Psoas muscle (tissue), 8 donors: Measurements from ENCODE around the gene SHOC1. TPM values are rescaled to one million over a fixed set of nuclear protein-coding genes. Genes with fewer than 3 reads are reported as not detected.
"Not testable (repeated sequence)": the region's sequence is repeated elsewhere in the genome, so short reads cannot be mapped to it uniquely, and the experiment has no call there.

Source experiments
- ATAC-seq, 4 donors: fragments of 200-7000 bp; cut with Tn5 transposase; one replicate each; pipeline ENCODE4 v1.9.1; 2020; ENCODE audit warnings: moderate library complexity in 3 of 4, mild to moderate bottlenecking in 2 of 4
- DNase-seq, 2 donors: peaks; one replicate each; pipeline ENCODE4 v3.0.0-alpha.2; 2020
- H3K27ac ChIP-seq: fragments of 200-600 bp; one replicate; pipeline ENCODE4 v1.8.0; 2022
- H3K27me3 ChIP-seq, 3 donors: fragments of 200-600 bp in 1 of 3; one replicate each; pipeline versions ENCODE4 v1.6.1 to v1.8.0; 2013 to 2022; ENCODE audit warnings: low read length in 2 of 3, mild to moderate bottlenecking in 2 of 3, moderate library complexity in 1 of 3; ENCODE audit not compliant: insufficient read depth in 3 of 3
- H3K36me3 ChIP-seq, 2 donors: fragments of 200-600 bp in 1 of 2; one replicate each; pipeline versions ENCODE4 v1.6.1 to v1.8.0; 2013 to 2022; ENCODE audit warnings: low read depth in 1 of 2, mild to moderate bottlenecking in 1 of 2, moderate library complexity in 1 of 2; ENCODE audit not compliant: insufficient read depth in 1 of 2
- H3K4me1 ChIP-seq: fragments of 200-600 bp; one replicate; pipeline ENCODE4 v1.8.0; 2022
- H3K4me3 ChIP-seq: fragments of 200-600 bp; one replicate; pipeline ENCODE4 v1.8.0; 2022; ENCODE audit warnings: mild to moderate bottlenecking
- H3K9me3 ChIP-seq: fragments of 200-600 bp; one replicate; pipeline ENCODE4 v1.8.0; 2022
- CTCF ChIP-seq: fragments of 200-600 bp; IDR thresholded peaks from one replicate; pipeline ENCODE4 v1.8.0; 2022; ENCODE audit warnings: antibody characterized with exemption
- WGBS, 3 donors: extraction: QIAGEN DNeasy Blood & Tissue Kit; methylation state at CpG; one replicate each; pipeline versions ENCODE4 v1.1.6 to v1.1.7; 2013; 5-methylcytosine and 5-hydroxymethylcytosine counted together
- intact Hi-C, 2 donors: fragments of 100-400 bp; cut with DNase I; formaldehyde crosslinking; loops; one replicate each; pipeline versions ENCODE4 v1.11.0 to v1.14.2; 2022
- polyA plus RNA-seq, 3 donors: library from polyadenylated mRNA; stranded (reverse); fragments of 200-250 nt; gene quantifications; one replicate each; pipeline ENCODE4 v1.2.3, GENCODE V29; 2013
- total RNA-seq, 4 donors: library from RNA; stranded (reverse); fragmentation: NEBNext Ultra II Directional in 2 of 4; extraction: Animal tissue kit (Norgen Biotek cat#: 25700) in 2 of 4; gene quantifications; one replicate each; pipeline versions ENCODE4 v1.2.1 to v1.2.4, GENCODE V29; 2021 to 2023
- donor health status: healthy with polysubstance abuse.
- donor health status: DM: no; HTN: no; CAD: no; lungs with moderate emphysema.
- donor health status: Bipolar disorder and iron deficiency.
- donor health status: healthy.
- donor health status: DM: yes; HTN: yes; CAD: no.
- donor health status: DM: no; HTN: no; CAD: no.
- donor health status: DM: no; HTN: no; CAD: no.
- donor health status: DM: yes; HTN: yes; CAD: no.

The SHOC1 gene
- total and polyA plus RNA-seq, 7 donors = 0.03 to 0.14 TPM; not detected in 5

- Histone ChIP-seq H3K36me3 (no peaks in the 10 kb centered on the region), H3K4me3 (no peak overlapping the region), H3K9me3 (no peaks in the 10 kb centered on the region), H3K27me3 (no peaks in the 10 kb centered on the region), H3K27ac (no peak overlapping the region), H3K4me1 (no peaks in the 10 kb centered on the region)
- intact Hi-C loops = no loop called here
- ATAC-seq = no peak
- DNase-seq = no peak
- no peak for TF ChIP-seq CTCF
- 100% methylated on average over 1 of the region's 1 CpG; no CpG with 5 or more reads in 1 of the 3 donors for WGBS, 3 donors
Measured at GRCh38 chr9:111819360-111819759, 24.6 kb upstream of the SHOC1 start.

GRCh38 chr9:111815285-111816070 is 20.7 kb upstream of the SHOC1 start:
- no peak for ATAC-seq
- no peak for DNase-seq
- H3K4me3 ChIP-seq = no peak overlapping the region
- H3K27me3 ChIP-seq = no peaks in the 10 kb centered on the region
- H3K36me3 ChIP-seq = no peaks in the 10 kb centered on the region
- 82 to 89% (median 87%) methylated on average over 7 of the region's 7 CpGs for WGBS, 3 donors
- H3K9me3 ChIP-seq = no peaks in the 10 kb centered on the region
- H3K4me1 ChIP-seq = no peaks in the 10 kb centered on the region
- intact Hi-C loops = no loop called here
- no peak for TF ChIP-seq CTCF
- H3K27ac ChIP-seq = no peak overlapping the region

GRCh38 chr9:111812337-111812736 is 17.6 kb upstream of the SHOC1 start:
- no peak for TF ChIP-seq CTCF
- ATAC-seq = no peak
- Histone ChIP-seq H3K36me3 (no peaks in the 10 kb centered on the region), H3K27me3 (no peaks in the 10 kb centered on the region), H3K4me3 (no peak overlapping the region), H3K4me1 (no peaks in the 10 kb centered on the region), H3K27ac (no peak overlapping the region), H3K9me3 (no peaks in the 10 kb centered on the region)
- intact Hi-C loops = no loop called here
- DNase-seq = no peak
- 90 to 94% (median 91%) methylated on average over 3 of the region's 3 CpGs for WGBS, 3 donors

- H3K27me3 ChIP-seq = no peaks in the 10 kb centered on the region
- intact Hi-C loops = no loop called here
- WGBS, 3 donors = 49 to 52% (median 50%) methylated on average over 4 of the region's 4 CpGs
- no peaks in the 10 kb centered on the region for H3K4me1 ChIP-seq
- no peaks in the 10 kb centered on the region for H3K9me3 ChIP-seq
- ATAC-seq (no peak), DNase-seq (no peak)
- no peak overlapping the region for H3K27ac ChIP-seq
- TF ChIP-seq CTCF = no peak
- H3K36me3 ChIP-seq = no peaks in the 10 kb centered on the region
- H3K4me3 ChIP-seq = no peak overlapping the region
Measured at GRCh38 chr9:111810908-111811307, 16.2 kb upstream of the SHOC1 start.

GRCh38 chr9:111810415-111810814 is 15.7 kb upstream of the SHOC1 start:
- H3K4me1 ChIP-seq, H3K27ac ChIP-seq, H3K9me3 ChIP-seq, DNase-seq, ATAC-seq, intact Hi-C loops, H3K27me3 ChIP-seq, H3K4me3 ChIP-seq, H3K36me3 ChIP-seq: not testable (repeated sequence)
- WGBS, 3 donors = 98 to 100% (median 98%) methylated on average over 2 of the region's 2 CpGs
